Activated B cell treated with CpG ODN at 0.5 μM for 24 hours (primary cell): Measurements from ENCODE around the gene GNLY. TPM values are rescaled to one million over a fixed set of nuclear protein-coding genes. Genes with fewer than 3 reads are reported as not detected.
A peak's percentile ranks its signal among the peaks of the same experiment; 100 is the strongest.

ENCODE experiments used
- ATAC-seq: fragments of 200-7000 bp; cut with Tn5 transposase; one replicate; pipeline ENCODE4 v1.10.0; 2021; ENCODE audit warnings: low read depth, mild to moderate bottlenecking, moderate library complexity
- CTCF ChIA-PET: fragments of 350-600 bp; sonication (Branson Sonifier 250); formaldehyde crosslinking; loops from one replicate; lab custom pipeline; 2021; ENCODE audit warnings: antibody characterized with exemption; lab: Charles Lee
- POLR2A ChIA-PET: fragments of 350-600 bp; sonication (Branson Sonifier 250); formaldehyde crosslinking; loops from one replicate; lab custom pipeline; 2021; ENCODE audit warnings: antibody characterized with exemption; lab: Charles Lee
- DNase-seq: peaks from one replicate; pipeline ENCODE4 v3.0.0; 2022
- H3K27ac Mint-ChIP-seq: one replicate; pipeline ENCODE4 v1.8.0; 2020; ENCODE audit warnings: mixed read lengths
- H3K27me3 Mint-ChIP-seq: one replicate; pipeline ENCODE4 v1.8.0; 2021; ENCODE audit warnings: mixed read lengths
- H3K36me3 Mint-ChIP-seq: one replicate; pipeline ENCODE4 v1.8.0; 2021; ENCODE audit warnings: low read depth, mixed read lengths
- H3K4me1 Mint-ChIP-seq: one replicate; pipeline ENCODE4 v1.8.0; 2021; ENCODE audit warnings: mixed read lengths
- H3K4me3 Mint-ChIP-seq: one replicate; pipeline ENCODE4 v1.8.0; 2020; ENCODE audit warnings: mild to moderate bottlenecking, mixed read lengths
- H3K9me3 Mint-ChIP-seq: one replicate; pipeline ENCODE4 v1.8.0; 2020; ENCODE audit warnings: mixed read lengths
- intact Hi-C: fragments of 100-400 bp; cut with micrococcal nuclease; formaldehyde crosslinking; loops from one replicate; pipeline ENCODE4 v1.15.1; 2024
- total RNA-seq: library from RNA; stranded (reverse); gene quantifications from 2 replicates; pipeline ENCODE4 v1.2.3, GENCODE V29; 2022
- TF ChIP-seq, protein P1 (sequence below): fragments of 200-600 bp; IDR thresholded peaks from one replicate; pipeline ENCODE4 v1.8.0; 2022; ENCODE audit warnings: antibody characterized with exemption, mild to moderate bottlenecking

Gene GNLY
- total RNA-seq, 1 donor from 2014 or later = 1.8 TPM

DNA sequence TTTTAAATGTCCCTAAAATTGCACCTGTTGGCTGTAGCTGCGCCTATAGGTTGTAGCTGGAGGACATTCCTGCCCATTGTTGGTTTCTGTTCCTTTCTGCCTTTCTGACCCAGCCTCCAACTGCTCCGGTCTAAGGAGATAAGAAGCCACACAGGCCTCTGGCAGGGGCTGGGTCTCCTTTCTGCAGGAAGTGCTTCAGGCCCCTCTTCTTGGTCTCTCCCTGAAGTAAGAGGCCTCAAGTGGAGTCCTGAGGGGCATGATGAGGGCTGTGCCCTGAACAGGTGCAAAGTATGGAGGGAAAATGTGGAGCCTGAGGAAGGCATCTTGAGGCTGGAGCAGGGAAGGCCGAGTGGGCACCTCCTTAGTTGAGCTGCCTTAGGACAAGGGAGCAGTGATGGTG is 15.8 kb upstream of the GNLY start:
- POLR2A ChIA-PET = no interaction called here
- intact Hi-C loops = loop anchor here (5.0 kb wide), 1 partner anchor 41 kb away; no protein-coding TSS in a partner anchor
- Mint-ChIP-seq H3K9me3 (no peaks in the 10 kb centered on the region), H3K27me3 (peaks cover 9% of the 10 kb centered on the region), H3K4me3 (no peak overlapping the region), H3K27ac (no peak overlapping the region), H3K36me3 (no peaks in the 10 kb centered on the region), H3K4me1 (no peaks in the 10 kb centered on the region)
- DNase-seq (no peak), ATAC-seq (no peak)
- CTCF ChIA-PET = interaction anchor here (1.3 to 3.1 kb wide), 5 partner anchors 21 to 135 kb away, joined by 4 to 39 read pairs (median 5); no protein-coding TSS in a partner anchor
- TF ChIP-seq, protein P1, sequence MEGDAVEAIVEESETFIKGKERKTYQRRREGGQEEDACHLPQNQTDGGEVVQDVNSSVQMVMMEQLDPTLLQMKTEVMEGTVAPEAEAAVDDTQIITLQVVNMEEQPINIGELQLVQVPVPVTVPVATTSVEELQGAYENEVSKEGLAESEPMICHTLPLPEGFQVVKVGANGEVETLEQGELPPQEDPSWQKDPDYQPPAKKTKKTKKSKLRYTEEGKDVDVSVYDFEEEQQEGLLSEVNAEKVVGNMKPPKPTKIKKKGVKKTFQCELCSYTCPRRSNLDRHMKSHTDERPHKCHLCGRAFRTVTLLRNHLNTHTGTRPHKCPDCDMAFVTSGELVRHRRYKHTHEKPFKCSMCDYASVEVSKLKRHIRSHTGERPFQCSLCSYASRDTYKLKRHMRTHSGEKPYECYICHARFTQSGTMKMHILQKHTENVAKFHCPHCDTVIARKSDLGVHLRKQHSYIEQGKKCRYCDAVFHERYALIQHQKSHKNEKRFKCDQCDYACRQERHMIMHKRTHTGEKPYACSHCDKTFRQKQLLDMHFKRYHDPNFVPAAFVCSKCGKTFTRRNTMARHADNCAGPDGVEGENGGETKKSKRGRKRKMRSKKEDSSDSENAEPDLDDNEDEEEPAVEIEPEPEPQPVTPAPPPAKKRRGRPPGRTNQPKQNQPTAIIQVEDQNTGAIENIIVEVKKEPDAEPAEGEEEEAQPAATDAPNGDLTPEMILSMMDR = no peak

DNA sequence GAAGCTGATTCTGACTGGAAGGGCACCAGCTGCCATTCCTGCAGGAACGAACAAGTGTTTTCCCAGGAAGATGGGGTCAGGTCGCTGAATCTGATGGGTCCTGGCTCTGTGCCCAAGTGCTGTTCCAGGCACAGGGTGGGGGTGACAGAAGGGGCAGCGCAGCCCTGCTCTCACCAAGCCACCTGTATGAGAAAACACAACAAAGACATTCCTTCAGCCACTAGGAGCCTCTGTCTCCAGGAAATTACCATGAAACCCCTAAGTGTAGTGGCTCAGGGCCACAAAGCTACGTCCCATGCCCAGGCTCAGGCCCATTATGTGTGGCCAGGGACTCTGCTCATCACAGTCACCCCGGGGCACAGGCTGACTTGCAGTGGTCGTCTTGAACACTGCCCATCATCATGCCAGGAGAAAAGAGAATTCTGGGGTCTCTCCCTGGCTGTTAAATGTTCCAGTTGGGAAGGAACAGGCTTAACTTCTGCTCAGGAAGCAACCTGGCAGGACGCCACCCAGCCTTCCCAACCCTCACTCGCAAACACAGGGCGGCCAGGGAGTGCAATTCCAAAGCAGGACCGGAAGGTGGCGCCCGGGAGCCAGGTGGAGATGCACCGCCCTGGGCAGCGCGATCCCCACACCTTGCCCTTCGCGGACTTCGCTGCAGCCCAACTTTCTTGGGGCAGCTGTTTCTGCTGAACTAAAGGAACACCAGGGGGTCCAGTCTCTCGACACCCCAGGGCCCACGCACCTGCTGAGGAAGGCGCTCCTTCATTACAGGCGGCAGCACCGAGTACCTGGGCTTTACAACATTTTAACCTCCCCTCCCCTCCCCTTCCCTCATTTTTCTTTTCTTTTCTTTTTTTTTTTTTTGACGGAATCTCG is 15.1 kb upstream of the GNLY start:
- TF ChIP-seq, protein P1 = peak; percentile 41
- peak; percentile 73 for DNase-seq
- CTCF ChIA-PET = interaction anchor here (0.6 to 3.1 kb wide), 8 partner anchors 21 to 211 kb away, joined by 3 to 39 read pairs (median 4); no protein-coding TSS in a partner anchor
- peaks cover 9% of the 10 kb centered on the region for H3K27me3 Mint-ChIP-seq
- peak; percentile 99 for ATAC-seq
- H3K4me1 Mint-ChIP-seq = no peaks in the 10 kb centered on the region
- H3K36me3 Mint-ChIP-seq = no peaks in the 10 kb centered on the region
- no peaks in the 10 kb centered on the region for H3K9me3 Mint-ChIP-seq
- no peak overlapping the region for H3K4me3 Mint-ChIP-seq
- POLR2A ChIA-PET = no interaction called here
- no peak overlapping the region for H3K27ac Mint-ChIP-seq
- intact Hi-C loops = loop anchor here (1.0 to 5.0 kb wide), 3 partner anchors 28 to 135 kb away; no protein-coding TSS in a partner anchor

DNA sequence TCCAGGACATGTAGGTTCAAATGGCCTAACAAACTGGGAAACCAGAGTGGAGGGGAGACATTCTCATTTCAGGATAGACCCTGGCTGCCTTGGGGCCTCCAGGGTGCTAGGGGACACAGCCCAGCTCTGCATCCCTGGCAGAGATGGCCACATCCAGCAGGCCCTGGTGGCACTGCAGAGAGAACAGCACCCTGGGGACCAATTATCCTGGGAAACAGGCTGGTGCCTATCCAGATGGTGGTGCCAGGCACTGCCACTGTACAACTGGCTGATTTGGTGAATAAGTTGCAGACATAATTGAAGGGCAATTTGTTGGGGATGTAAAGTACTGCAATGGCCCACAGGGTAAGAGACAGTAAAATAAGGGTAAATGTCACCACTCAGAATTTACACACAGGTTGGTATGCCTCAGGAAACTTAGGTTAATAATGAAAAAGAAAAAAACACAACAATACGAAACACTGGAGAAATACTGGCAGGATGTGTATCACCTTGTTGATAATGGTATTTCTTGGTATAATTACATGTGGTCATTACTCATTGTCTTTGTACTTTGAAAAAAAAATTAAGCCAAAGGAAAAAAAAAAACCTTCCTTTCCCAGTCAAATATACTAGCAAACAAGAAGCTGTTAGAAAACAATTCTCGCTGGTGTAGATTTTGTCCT is 13.3 kb upstream of the GNLY start:
- ChIA-PET CTCF (interaction anchor here (1.8 to 3.1 kb wide), 3 partner anchors 19 to 48 kb away, joined by 4 to 39 read pairs (median 8); no protein-coding TSS in a partner anchor), POLR2A (no interaction called here)
- Mint-ChIP-seq H3K36me3 (no peaks in the 10 kb centered on the region), H3K9me3 (no peaks in the 10 kb centered on the region), H3K27me3 (peaks cover 9% of the 10 kb centered on the region), H3K4me1 (no peaks in the 10 kb centered on the region), H3K4me3 (no peak overlapping the region), H3K27ac (no peak overlapping the region)
- DNase-seq = no peak
- ATAC-seq = no peak
- intact Hi-C loops = no loop called here
- TF ChIP-seq, protein P1 = no peak

DNA sequence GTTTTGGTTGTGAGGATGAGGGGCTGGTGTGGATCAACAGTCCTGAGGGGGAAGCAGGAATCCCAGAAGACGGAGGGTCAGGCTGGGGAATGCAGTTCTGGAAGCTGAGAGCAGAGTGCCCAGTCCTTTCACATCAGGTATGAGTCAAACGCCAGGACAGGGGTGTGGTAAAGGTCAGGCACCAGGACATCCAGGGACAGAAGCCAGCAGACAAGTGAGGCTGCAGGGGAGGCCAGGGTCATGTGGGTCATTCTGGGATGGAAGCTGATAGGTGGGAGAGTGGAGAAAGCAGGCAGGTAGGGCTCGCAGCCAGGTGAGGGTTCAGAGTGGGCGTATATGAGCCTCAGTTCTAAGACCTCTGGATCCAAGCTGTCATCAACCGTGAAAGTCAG is 12.8 kb upstream of the GNLY start:
- ATAC-seq = no peak
- intact Hi-C loops = no loop called here
- no peaks in the 10 kb centered on the region for H3K36me3 Mint-ChIP-seq
- CTCF ChIA-PET = interaction anchor here (0.7 to 1.8 kb wide), 2 partner anchors 26 to 47 kb away, joined by 3 to 4 read pairs; no protein-coding TSS in a partner anchor
- POLR2A ChIA-PET = no interaction called here
- H3K27me3 Mint-ChIP-seq = peaks cover 9% of the 10 kb centered on the region
- H3K9me3 Mint-ChIP-seq = no peaks in the 10 kb centered on the region
- H3K27ac Mint-ChIP-seq = no peak overlapping the region
- no peak overlapping the region for H3K4me3 Mint-ChIP-seq
- TF ChIP-seq, protein P1 = no peak
- no peaks in the 10 kb centered on the region for H3K4me1 Mint-ChIP-seq
- DNase-seq = no peak
